Adipose tissue (tissue), 3 donors: ENCODE results near the gene PTPRN2. TPM values are rescaled to one million over a fixed set of nuclear protein-coding genes. Genes with fewer than 3 reads are reported as not detected.
"Not testable (repeated sequence)": the region's sequence is repeated elsewhere in the genome, so short reads cannot be mapped to it uniquely, and the experiment has no call there.

Experiments used
- H3K27ac ChIP-seq: one replicate; pipeline ENCODE4 v1.5.1; 2013; ENCODE audit warnings: low read depth, low read length
- WGBS, 3 donors: extraction: QIAGEN DNeasy Blood & Tissue Kit; methylation state at CpG; one replicate each; pipeline ENCODE4 v1.1.7; 2013; 5-methylcytosine and 5-hydroxymethylcytosine counted together
- polyA plus RNA-seq, 3 donors: library from polyadenylated mRNA; stranded (reverse); fragments of 200-250 nt; gene quantifications; one replicate each; pipeline ENCODE4 v1.2.3, GENCODE V29; 2013
- donor health status: healthy with polysubstance abuse.
- donor health status: Bipolar disorder and iron deficiency.
- donor health status: healthy.

The PTPRN2 gene
- polyA plus RNA-seq, 3 donors, result 3.7 to 8.0 (median 7.3) TPM

- H3K27ac ChIP-seq, result not testable (repeated sequence)
- 92 to 94% (median 94%) methylated on average over 2 of the region's 2 CpGs for WGBS, 3 donors
Observed at GRCh38 chr7:157665634-157665988, 922.0 kb downstream of the PTPRN2 start.

GRCh38 chr7:157664871-157665633 is 922.6 kb downstream of the PTPRN2 start:
- WGBS, 3 donors, result 73 to 88% (median 75%) methylated on average over 21 of the region's 21 CpGs
- no peak overlapping the region for H3K27ac ChIP-seq

GRCh38 chr7:157664034-157664433 is 923.6 kb downstream of the PTPRN2 start:
- no peak overlapping the region for H3K27ac ChIP-seq
- WGBS, 3 donors, result 82 to 91% (median 85%) methylated on average over 14 of the region's 14 CpGs

GRCh38 chr7:157662981-157663716 is 924.5 kb downstream of the PTPRN2 start:
- no peak overlapping the region for H3K27ac ChIP-seq
- 55 to 66% (median 60%) methylated on average over 34 of the region's 34 CpGs for WGBS, 3 donors

- no peak overlapping the region for H3K27ac ChIP-seq
- WGBS, 3 donors, result 89 to 91% (median 90%) methylated on average over 26 of the region's 26 CpGs
Observed at GRCh38 chr7:157662110-157662791, 925.4 kb downstream of the PTPRN2 start.

GRCh38 chr7:157661611-157661975 is 926.0 kb downstream of the PTPRN2 start:
- 84 to 87% (median 85%) methylated on average over 10 to 11 of the region's 11 CpGs for WGBS, 3 donors
- H3K27ac ChIP-seq, result no peak overlapping the region

- WGBS, 3 donors, result 74 to 81% (median 77%) methylated on average over 42 to 43 of the region's 43 CpGs
- no peak overlapping the region for H3K27ac ChIP-seq
Observed at GRCh38 chr7:157660971-157661610, 926.5 kb downstream of the PTPRN2 start.

- no peak overlapping the region for H3K27ac ChIP-seq
- WGBS, 3 donors, result 82 to 92% (median 85%) methylated on average over 16 to 26 of the region's 26 CpGs
Observed at GRCh38 chr7:157658851-157659412, 928.7 kb downstream of the PTPRN2 start.

- 82 to 87% (median 82%) methylated on average over 28 to 29 of the region's 29 CpGs for WGBS, 3 donors
- no peak overlapping the region for H3K27ac ChIP-seq
Observed at GRCh38 chr7:157657741-157658740, 929.6 kb downstream of the PTPRN2 start.

- whole genome bisulfite sequencing, 3 donors, result 94 to 95% (median 94%) methylated on average over 26 to 34 of the region's 34 CpGs
- no peak overlapping the region for H3K27ac ChIP-seq
Observed at GRCh38 chr7:157656195-157656769, 931.3 kb downstream of the PTPRN2 start.

GRCh38 chr7:157654350-157654749 is 933.3 kb downstream of the PTPRN2 start:
- no peak overlapping the region for H3K27ac ChIP-seq
- WGBS, 3 donors, result 80 to 89% (median 85%) methylated on average over 14 of the region's 14 CpGs

- 91 to 96% (median 92%) methylated on average over 8 to 16 of the region's 28 CpGs for WGBS, 3 donors
- H3K27ac ChIP-seq, result no peak overlapping the region
Observed at GRCh38 chr7:157653827-157654207, 933.8 kb downstream of the PTPRN2 start.

- no peak overlapping the region for H3K27ac ChIP-seq
- 84 to 87% (median 85%) methylated on average over 30 to 32 of the region's 32 CpGs for WGBS, 3 donors
Observed at GRCh38 chr7:157652954-157653826, 934.4 kb downstream of the PTPRN2 start.

- 86 to 90% (median 90%) methylated on average over 18 of the region's 18 CpGs for WGBS, 3 donors
- no peak overlapping the region for H3K27ac ChIP-seq
Observed at GRCh38 chr7:157652161-157652953, 935.3 kb downstream of the PTPRN2 start.

GRCh38 chr7:157651366-157652160 is 936.1 kb downstream of the PTPRN2 start:
- H3K27ac ChIP-seq, result no peak overlapping the region
- WGBS, 3 donors, result 80 to 81% (median 80%) methylated on average over 28 of the region's 28 CpGs
